ENCODE measurements around the gene SMPD3.

- TF ChIP-seq GATA3 (IDR thresholded peaks at IDR 0.05; ENCODE audit: low read depth, low read length) = no peak
- TF ChIP-seq GATA2 (IDR thresholded peaks at IDR 0.05; ENCODE audit: low read depth, low read length) = no peak
Observed at GRCh38 chr16:68408967-68409366, 39.3 kb downstream of the SMPD3 start.
